ENCODE data around the gene SLC2A13. TPM values are rescaled to one million over a fixed set of nuclear protein-coding genes. Genes with fewer than 3 reads are reported as not detected.
A peak's percentile ranks its signal among the peaks of the same experiment; 100 is the strongest.
"Not testable (repeated sequence)": the region's sequence is repeated elsewhere in the genome, so short reads cannot be mapped to it uniquely, and the experiment has no call there.

Gene SLC2A13
- total RNA-seq, 1 donor from 2014 or later = 2.2 TPM

GRCh38 chr12:40104461-40105264, 1.2 kb downstream of the SLC2A13 start:
- ATAC-seq = no peak

- no peak for ATAC-seq
These were observed 2.8 kb downstream of the SLC2A13 start for GRCh38 chr12:40103043-40103442.

- ATAC-seq = no peak
These were observed 4.1 kb downstream of the SLC2A13 start for GRCh38 chr12:40101747-40102146.

GRCh38 chr12:40099423-40099853, 6.4 kb downstream of the SLC2A13 start:
- peak; percentile 48 for ATAC-seq

GRCh38 chr12:40098406-40099145, 7.3 kb downstream of the SLC2A13 start:
- ATAC-seq = no peak

GRCh38 chr12:40093512-40093911, 12.4 kb downstream of the SLC2A13 start:
- no peak for ATAC-seq

GRCh38 chr12:40086471-40086870, 19.4 kb downstream of the SLC2A13 start:
- no peak for ATAC-seq

GRCh38 chr12:40078266-40078665, 27.6 kb downstream of the SLC2A13 start:
- no peak for ATAC-seq

- ATAC-seq = no peak
These were observed 30.4 kb downstream of the SLC2A13 start for GRCh38 chr12:40075458-40075857.

- no peak for ATAC-seq
These were observed 37.5 kb downstream of the SLC2A13 start for GRCh38 chr12:40068416-40068815.

- ATAC-seq = no peak
These were observed 40.2 kb downstream of the SLC2A13 start for GRCh38 chr12:40065636-40066035.

- no peak for ATAC-seq
These were observed 42.5 kb downstream of the SLC2A13 start for GRCh38 chr12:40063414-40063813.

- ATAC-seq = peak; percentile 29
These were observed 47.1 kb downstream of the SLC2A13 start for GRCh38 chr12:40058721-40059190.

- no peak for ATAC-seq
These were observed 49.5 kb downstream of the SLC2A13 start for GRCh38 chr12:40056373-40056772.

- ATAC-seq = no peak
These were observed 50.1 kb downstream of the SLC2A13 start for GRCh38 chr12:40055776-40056175.

- ATAC-seq = no peak
These were observed 50.7 kb downstream of the SLC2A13 start for GRCh38 chr12:40055228-40055579.

GRCh38 chr12:40054555-40055227, 51.2 kb downstream of the SLC2A13 start:
- ATAC-seq = no peak

- no peak for ATAC-seq
These were observed 56.6 kb downstream of the SLC2A13 start for GRCh38 chr12:40049268-40049667.

GRCh38 chr12:40047002-40047401, 58.9 kb downstream of the SLC2A13 start:
- ATAC-seq = not testable (repeated sequence)

GRCh38 chr12:40045656-40046055, 60.2 kb downstream of the SLC2A13 start:
- ATAC-seq = no peak

- ATAC-seq = no peak
These were observed 61.5 kb downstream of the SLC2A13 start for GRCh38 chr12:40044396-40044795.

GRCh38 chr12:40039598-40039997, 66.3 kb downstream of the SLC2A13 start:
- ATAC-seq = no peak

- no peak for ATAC-seq
These were observed 67.3 kb downstream of the SLC2A13 start for GRCh38 chr12:40038619-40039018.
